HEK293 (cell line): ENCODE measurements around the gene ANO3.

Source experiments
- CTCF ChIA-PET: fragments of 350-600 bp; formaldehyde crosslinking; extraction: SDS; loops from one replicate; lab custom pipeline; 2021; ENCODE audit warnings: antibody characterized with exemption; lab: Yijun Ruan, JAX
- POLR2A ChIA-PET: fragments of 300-600 bp; formaldehyde crosslinking; extraction: SDS; loops from one replicate; lab custom pipeline; 2020; ENCODE audit warnings: antibody characterized with exemption, inconsistent platforms; lab: Yijun Ruan, JAX
- H3K27ac ChIP-seq: fragments of 200-500 bp; sonication (Bioruptor generic); 2 replicates; pipeline ENCODE4 v1.5.1; 2014; ENCODE audit warnings: low read depth, low read length, control low read depth, inconsistent platforms; ENCODE audit errors: extremely low read depth
- H3K36me3 ChIP-seq, 2 experiments: fragments of 200-500 bp in 1 of 2; sonication (Bioruptor generic) in 1 of 2; 1 replicate in 1 of 2; 2 replicates in 1 of 2; pipeline ENCODE4 v1.5.1; 2014 to 2017; ENCODE audit warnings: inconsistent platforms in 2 of 2, low read length in 2 of 2; ENCODE audit not compliant: control insufficient read depth in 2 of 2, insufficient read depth in 1 of 2
- H3K4me1 ChIP-seq: fragments of 200-500 bp; sonication (Bioruptor generic); 2 replicates; pipeline ENCODE4 v1.5.1; 2014; ENCODE audit warnings: mild to moderate bottlenecking, low read length, inconsistent platforms; ENCODE audit not compliant: control insufficient read depth, insufficient read depth
- H3K4me3 ChIP-seq: 2 replicates; pipeline ENCODE4 v1.5.1; 2011; ENCODE audit warnings: low read depth, mild to moderate bottlenecking, control low read depth, low read length, moderate library complexity
- H3K9me3 ChIP-seq: fragments of 200-500 bp; sonication (Bioruptor generic); 2 replicates; pipeline ENCODE4 v1.5.1; 2014; ENCODE audit warnings: low read depth, low read length, inconsistent platforms; ENCODE audit not compliant: control insufficient read depth, insufficient read depth
- GLI2 ChIP-seq: fragments of 450-650 bp; formaldehyde crosslinking; IDR thresholded peaks from 2 replicates; pipeline ENCODE4; 2017; ENCODE audit warnings: missing biosample characterization, missing genetic modification characterization, low read depth, borderline replicate concordance
- KLF9 ChIP-seq: fragments of 450-650 bp; formaldehyde crosslinking; IDR thresholded peaks from 2 replicates; pipeline ENCODE4 v1.5.1; 2016; ENCODE audit warnings: missing biosample characterization, missing genetic modification characterization, low read depth
- MEIS1 ChIP-seq: sonication (generic); formaldehyde crosslinking; IDR thresholded peaks from 2 replicates; pipeline ENCODE4 v1.8.1; 2022; ENCODE audit warnings: missing genetic modification reagents, mild to moderate bottlenecking, borderline replicate concordance
- ZNF112 ChIP-seq: fragments of 450-650 bp; formaldehyde crosslinking; IDR thresholded peaks from 2 replicates; pipeline ENCODE4 v1.5.0; 2017; ENCODE audit warnings: missing biosample characterization, missing genetic modification characterization
- ZNF148 ChIP-seq: fragments of 450-650 bp; formaldehyde crosslinking; IDR thresholded peaks from 2 replicates; pipeline ENCODE4 v1.5.0; 2017; ENCODE audit warnings: missing biosample characterization, missing genetic modification characterization, borderline replicate concordance
- ZNF266 ChIP-seq: fragments of 450-650 bp; formaldehyde crosslinking; IDR thresholded peaks from 2 replicates; pipeline ENCODE4 v1.5.1; 2016; ENCODE audit warnings: missing biosample characterization, missing genetic modification characterization, low read depth
- ZNF280C ChIP-seq: fragments of 450-650 bp; formaldehyde crosslinking; IDR thresholded peaks from 2 replicates; pipeline ENCODE4 v1.5.1; 2016; ENCODE audit warnings: missing biosample characterization, missing genetic modification characterization
- ZNF501 ChIP-seq: fragments of 450-650 bp; formaldehyde crosslinking; IDR thresholded peaks from 2 replicates; pipeline ENCODE4 v1.5.1; 2016; ENCODE audit warnings: missing biosample characterization, missing genetic modification characterization
- ZNF707 ChIP-seq: fragments of 450-650 bp; formaldehyde crosslinking; IDR thresholded peaks from 2 replicates; pipeline ENCODE4 v1.5.1; 2016; ENCODE audit warnings: missing biosample characterization, missing genetic modification characterization
- ZNF837 ChIP-seq: fragments of 450-650 bp; formaldehyde crosslinking; IDR thresholded peaks from 2 replicates; pipeline ENCODE4 v1.5.1; 2016; ENCODE audit warnings: missing biosample characterization, missing genetic modification characterization
- TF ChIP-seq, protein P1 (sequence below): fragments of 450-650 bp; formaldehyde crosslinking; IDR thresholded peaks from 2 replicates; pipeline ENCODE4 v1.5.1; 2016; ENCODE audit warnings: missing biosample characterization, missing genetic modification characterization
- TF ChIP-seq, protein P2 (sequence below): fragments of 450-650 bp; formaldehyde crosslinking; IDR thresholded peaks from 2 replicates; pipeline ENCODE4 v1.5.1; 2016; ENCODE audit warnings: missing biosample characterization, missing genetic modification characterization, borderline replicate concordance

ANO3 gene

GRCh38 chr11:26465274-26465673 is 133.3 kb downstream of the ANO3 start:
- no peak overlapping the region for H3K4me3 ChIP-seq
- TF ChIP-seq ZNF266 (tag by site-specific recombination), result no peak
- TF ChIP-seq ZNF501, result no peak
- TF ChIP-seq ZNF837 (tag by site-specific recombination), result no peak
- TF ChIP-seq MEIS1, result no peak
- TF ChIP-seq ZNF707 (tag by site-specific recombination), result no peak
- TF ChIP-seq, protein P1, sequence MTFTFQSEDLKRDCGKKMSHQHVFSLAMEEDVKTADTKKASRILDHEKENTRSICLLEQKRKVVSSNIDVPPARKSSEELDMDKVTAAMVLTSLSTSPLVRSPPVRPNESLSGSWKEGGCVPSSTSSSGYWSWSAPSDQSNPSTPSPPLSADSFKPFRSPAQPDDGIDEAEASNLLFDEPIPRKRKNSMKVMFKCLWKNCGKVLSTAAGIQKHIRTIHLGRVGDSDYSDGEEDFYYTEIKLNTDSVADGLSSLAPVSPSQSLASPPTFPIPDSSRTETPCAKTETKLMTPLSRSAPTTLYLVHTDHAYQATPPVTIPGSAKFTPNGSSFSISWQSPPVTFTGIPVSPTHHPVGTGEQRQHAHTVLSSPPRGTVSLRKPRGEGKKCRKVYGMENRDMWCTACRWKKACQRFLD (tag by site-specific recombination), result no peak
- TF ChIP-seq KLF9 (tag by site-specific recombination), result no peak
- TF ChIP-seq, protein P2, sequence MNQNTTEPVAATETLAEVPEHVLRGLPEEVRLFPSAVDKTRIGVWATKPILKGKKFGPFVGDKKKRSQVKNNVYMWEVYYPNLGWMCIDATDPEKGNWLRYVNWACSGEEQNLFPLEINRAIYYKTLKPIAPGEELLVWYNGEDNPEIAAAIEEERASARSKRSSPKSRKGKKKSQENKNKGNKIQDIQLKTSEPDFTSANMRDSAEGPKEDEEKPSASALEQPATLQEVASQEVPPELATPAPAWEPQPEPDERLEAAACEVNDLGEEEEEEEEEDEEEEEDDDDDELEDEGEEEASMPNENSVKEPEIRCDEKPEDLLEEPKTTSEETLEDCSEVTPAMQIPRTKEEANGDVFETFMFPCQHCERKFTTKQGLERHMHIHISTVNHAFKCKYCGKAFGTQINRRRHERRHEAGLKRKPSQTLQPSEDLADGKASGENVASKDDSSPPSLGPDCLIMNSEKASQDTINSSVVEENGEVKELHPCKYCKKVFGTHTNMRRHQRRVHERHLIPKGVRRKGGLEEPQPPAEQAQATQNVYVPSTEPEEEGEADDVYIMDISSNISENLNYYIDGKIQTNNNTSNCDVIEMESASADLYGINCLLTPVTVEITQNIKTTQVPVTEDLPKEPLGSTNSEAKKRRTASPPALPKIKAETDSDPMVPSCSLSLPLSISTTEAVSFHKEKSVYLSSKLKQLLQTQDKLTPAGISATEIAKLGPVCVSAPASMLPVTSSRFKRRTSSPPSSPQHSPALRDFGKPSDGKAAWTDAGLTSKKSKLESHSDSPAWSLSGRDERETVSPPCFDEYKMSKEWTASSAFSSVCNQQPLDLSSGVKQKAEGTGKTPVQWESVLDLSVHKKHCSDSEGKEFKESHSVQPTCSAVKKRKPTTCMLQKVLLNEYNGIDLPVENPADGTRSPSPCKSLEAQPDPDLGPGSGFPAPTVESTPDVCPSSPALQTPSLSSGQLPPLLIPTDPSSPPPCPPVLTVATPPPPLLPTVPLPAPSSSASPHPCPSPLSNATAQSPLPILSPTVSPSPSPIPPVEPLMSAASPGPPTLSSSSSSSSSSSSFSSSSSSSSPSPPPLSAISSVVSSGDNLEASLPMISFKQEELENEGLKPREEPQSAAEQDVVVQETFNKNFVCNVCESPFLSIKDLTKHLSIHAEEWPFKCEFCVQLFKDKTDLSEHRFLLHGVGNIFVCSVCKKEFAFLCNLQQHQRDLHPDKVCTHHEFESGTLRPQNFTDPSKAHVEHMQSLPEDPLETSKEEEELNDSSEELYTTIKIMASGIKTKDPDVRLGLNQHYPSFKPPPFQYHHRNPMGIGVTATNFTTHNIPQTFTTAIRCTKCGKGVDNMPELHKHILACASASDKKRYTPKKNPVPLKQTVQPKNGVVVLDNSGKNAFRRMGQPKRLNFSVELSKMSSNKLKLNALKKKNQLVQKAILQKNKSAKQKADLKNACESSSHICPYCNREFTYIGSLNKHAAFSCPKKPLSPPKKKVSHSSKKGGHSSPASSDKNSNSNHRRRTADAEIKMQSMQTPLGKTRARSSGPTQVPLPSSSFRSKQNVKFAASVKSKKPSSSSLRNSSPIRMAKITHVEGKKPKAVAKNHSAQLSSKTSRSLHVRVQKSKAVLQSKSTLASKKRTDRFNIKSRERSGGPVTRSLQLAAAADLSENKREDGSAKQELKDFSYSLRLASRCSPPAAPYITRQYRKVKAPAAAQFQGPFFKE, result no peak
- TF ChIP-seq, all 188 proteins: peak for 0
- CTCF ChIA-PET, result interaction anchor here (0.6 kb wide), 1 partner anchor 127 kb away, joined by 3 read pairs; no protein-coding TSS in a partner anchor
- Histone ChIP-seq H3K36me3 (no peaks in the 10 kb centered on the region), H3K27ac (no peak overlapping the region), H3K4me1 (no peaks in the 10 kb centered on the region), H3K9me3 (no peaks in the 10 kb centered on the region)
- POLR2A ChIA-PET, result no interaction called here

DNA sequence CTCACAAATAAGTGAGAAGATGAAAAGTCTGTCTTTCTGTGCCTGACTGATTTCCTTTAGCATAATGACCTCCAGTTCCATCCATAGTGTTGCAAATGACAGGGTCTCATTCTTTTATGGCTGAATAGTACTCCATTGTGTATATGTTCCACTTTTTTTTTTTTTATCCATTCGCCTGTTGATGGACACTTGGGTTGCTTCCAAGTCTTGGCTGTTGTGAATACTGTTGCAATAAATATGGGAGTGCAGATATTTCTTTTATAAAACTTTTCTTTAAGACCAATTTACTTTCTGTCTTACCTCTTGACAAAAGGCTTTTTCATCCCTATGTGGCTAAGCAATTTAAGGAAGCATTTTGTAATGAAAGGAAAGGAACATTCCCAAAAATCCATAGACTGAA is 135.6 kb downstream of the ANO3 start:
- Histone ChIP-seq H3K4me3 (no peak overlapping the region), H3K9me3 (no peaks in the 10 kb centered on the region), H3K27ac (no peak overlapping the region), H3K4me1 (no peaks in the 10 kb centered on the region), H3K36me3 (no peaks in the 10 kb centered on the region)
- CTCF ChIA-PET, result no interaction called here
- POLR2A ChIA-PET, result no interaction called here
- TF ChIP-seq GLI2 (tag by site-specific recombination) (no peak), ZNF112 (tag by site-specific recombination) (no peak), ZNF280C (no peak), ZNF148 (tag by site-specific recombination) (no peak)
